ENCODE results near the gene FOXC1. TPM values are rescaled to one million over a fixed set of nuclear protein-coding genes. Genes with fewer than 3 reads are reported as not detected.

Gene FOXC1
- total and polyA plus RNA-seq, 8 donors, result 0.25 to 8.3 (median 2.8) TPM

DNA sequence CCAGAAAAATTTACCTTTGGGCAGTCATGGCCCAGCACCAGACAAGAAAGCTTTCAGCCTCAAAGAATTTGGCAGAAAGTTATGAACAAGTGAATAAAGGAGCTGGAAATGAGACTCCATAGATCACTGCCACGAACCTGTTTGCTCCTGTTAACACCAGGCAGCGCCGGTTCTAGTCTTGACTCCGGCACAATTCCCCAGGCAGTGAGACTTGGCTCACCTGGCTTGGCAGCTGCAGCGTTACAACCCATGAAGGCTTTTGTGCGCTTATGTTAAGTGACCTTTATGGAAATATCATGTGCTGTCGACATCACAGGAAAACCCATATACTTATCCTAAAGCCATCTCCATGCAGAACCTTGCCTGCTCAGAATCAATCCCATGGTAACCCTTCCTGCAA lies 22.2 kb upstream of the FOXC1 start:
- H3K27me3 ChIP-seq, result peaks cover 0 to 16% (median 2%) of the 10 kb centered on the region in 3 donors
- no peaks in the 10 kb centered on the region for H3K36me3 ChIP-seq
- no peak for TF ChIP-seq POLR2AphosphoS5 (IDR thresholded peaks at IDR 0.05)
- no peak for TF ChIP-seq EP300 (IDR thresholded peaks at IDR 0.05)
- TF ChIP-seq, protein P1, sequence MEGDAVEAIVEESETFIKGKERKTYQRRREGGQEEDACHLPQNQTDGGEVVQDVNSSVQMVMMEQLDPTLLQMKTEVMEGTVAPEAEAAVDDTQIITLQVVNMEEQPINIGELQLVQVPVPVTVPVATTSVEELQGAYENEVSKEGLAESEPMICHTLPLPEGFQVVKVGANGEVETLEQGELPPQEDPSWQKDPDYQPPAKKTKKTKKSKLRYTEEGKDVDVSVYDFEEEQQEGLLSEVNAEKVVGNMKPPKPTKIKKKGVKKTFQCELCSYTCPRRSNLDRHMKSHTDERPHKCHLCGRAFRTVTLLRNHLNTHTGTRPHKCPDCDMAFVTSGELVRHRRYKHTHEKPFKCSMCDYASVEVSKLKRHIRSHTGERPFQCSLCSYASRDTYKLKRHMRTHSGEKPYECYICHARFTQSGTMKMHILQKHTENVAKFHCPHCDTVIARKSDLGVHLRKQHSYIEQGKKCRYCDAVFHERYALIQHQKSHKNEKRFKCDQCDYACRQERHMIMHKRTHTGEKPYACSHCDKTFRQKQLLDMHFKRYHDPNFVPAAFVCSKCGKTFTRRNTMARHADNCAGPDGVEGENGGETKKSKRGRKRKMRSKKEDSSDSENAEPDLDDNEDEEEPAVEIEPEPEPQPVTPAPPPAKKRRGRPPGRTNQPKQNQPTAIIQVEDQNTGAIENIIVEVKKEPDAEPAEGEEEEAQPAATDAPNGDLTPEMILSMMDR (IDR thresholded peaks at IDR 0.05), result no peak
- TF ChIP-seq POLR2A (IDR thresholded peaks at IDR 0.05), result no peak
- intact Hi-C loops (cut with DNase I; ENCODE audit: low total_unique reads), result no loop called here
- H3K9me3 ChIP-seq, result no peaks in the 10 kb centered on the region
- WGBS, 5 donors, result 87 to 92% (median 89%) methylated on average over 7 of the region's 7 CpGs
- H3K4me3 ChIP-seq, result no peak overlapping the region
- H3K27ac ChIP-seq, result no peak overlapping the region
- H3K4me1 ChIP-seq, result no peaks in the 10 kb centered on the region
- DNase-seq, result no peak

DNA sequence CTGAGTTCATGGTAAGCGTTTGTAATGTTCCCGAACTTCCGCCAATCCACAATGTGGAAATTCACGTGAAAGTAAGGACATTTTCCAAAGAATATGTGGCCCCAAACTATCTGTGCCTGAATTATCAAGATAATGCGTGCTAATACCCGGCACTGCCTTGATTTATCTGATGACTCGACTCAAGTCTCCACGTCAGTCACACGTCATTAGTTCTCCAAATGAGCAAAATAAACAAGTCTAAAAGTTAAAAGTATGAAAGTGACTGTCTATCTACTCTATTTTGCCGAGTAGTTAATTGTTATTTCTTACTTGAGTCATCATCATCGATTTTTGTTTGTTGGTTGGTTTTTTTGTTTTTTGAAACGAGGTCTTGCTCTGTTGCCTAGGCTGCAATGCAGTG lies 21.7 kb upstream of the FOXC1 start:
- WGBS, 5 donors, result 87 to 93% (median 90%) methylated on average over 12 of the region's 12 CpGs
- H3K27ac ChIP-seq, result no peak overlapping the region
- H3K27me3 ChIP-seq, result peaks cover 0 to 16% (median 2%) of the 10 kb centered on the region in 3 donors
- no peaks in the 10 kb centered on the region for H3K4me1 ChIP-seq
- TF ChIP-seq, protein P1 (IDR thresholded peaks at IDR 0.05), result no peak
- TF ChIP-seq EP300 (IDR thresholded peaks at IDR 0.05), result no peak
- no peak for TF ChIP-seq POLR2AphosphoS5 (IDR thresholded peaks at IDR 0.05)
- TF ChIP-seq POLR2A (IDR thresholded peaks at IDR 0.05), result no peak
- no peak overlapping the region for H3K4me3 ChIP-seq
- intact Hi-C loops (cut with DNase I; ENCODE audit: low total_unique reads), result no loop called here
- H3K9me3 ChIP-seq, result no peaks in the 10 kb centered on the region
- H3K36me3 ChIP-seq, result no peaks in the 10 kb centered on the region
- no peak for DNase-seq

DNA sequence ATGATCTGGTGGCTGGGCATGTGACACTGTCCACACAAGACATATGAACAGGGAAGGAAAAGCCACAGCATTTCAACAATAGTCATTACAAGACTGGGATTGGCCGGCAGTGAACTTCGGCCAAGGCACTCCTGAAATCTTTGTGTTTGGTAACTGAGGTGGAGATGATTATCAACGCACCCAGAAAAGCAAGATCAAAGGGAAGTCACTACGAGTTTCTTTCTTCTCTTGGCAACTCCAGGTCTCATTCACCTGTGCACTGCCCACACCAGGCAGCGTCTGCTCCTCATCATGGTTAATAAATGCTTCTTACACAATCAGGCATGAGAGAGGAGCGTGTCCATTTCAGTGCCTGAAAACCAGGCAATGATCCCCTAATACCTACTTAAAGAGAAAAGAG lies 20.5 kb upstream of the FOXC1 start:
- intact Hi-C loops (cut with DNase I; ENCODE audit: low total_unique reads), result no loop called here
- Histone ChIP-seq H3K27ac (no peak overlapping the region), H3K27me3 (peaks cover 2 to 27% (median 3%) of the 10 kb centered on the region in 3 donors), H3K36me3 (no peaks in the 10 kb centered on the region), H3K4me3 (no peak overlapping the region), H3K9me3 (no peaks in the 10 kb centered on the region), H3K4me1 (no peaks in the 10 kb centered on the region)
- whole genome bisulfite sequencing, 5 donors, result 32 to 58% (median 44%) methylated on average over 6 of the region's 6 CpGs
- no peak for TF ChIP-seq POLR2AphosphoS5 (IDR thresholded peaks at IDR 0.05)
- TF ChIP-seq, protein P1 (IDR thresholded peaks at IDR 0.05), result no peak
- no peak for TF ChIP-seq POLR2A (IDR thresholded peaks at IDR 0.05)
- TF ChIP-seq EP300 (IDR thresholded peaks at IDR 0.05), result no peak
- DNase-seq, result no peak

DNA sequence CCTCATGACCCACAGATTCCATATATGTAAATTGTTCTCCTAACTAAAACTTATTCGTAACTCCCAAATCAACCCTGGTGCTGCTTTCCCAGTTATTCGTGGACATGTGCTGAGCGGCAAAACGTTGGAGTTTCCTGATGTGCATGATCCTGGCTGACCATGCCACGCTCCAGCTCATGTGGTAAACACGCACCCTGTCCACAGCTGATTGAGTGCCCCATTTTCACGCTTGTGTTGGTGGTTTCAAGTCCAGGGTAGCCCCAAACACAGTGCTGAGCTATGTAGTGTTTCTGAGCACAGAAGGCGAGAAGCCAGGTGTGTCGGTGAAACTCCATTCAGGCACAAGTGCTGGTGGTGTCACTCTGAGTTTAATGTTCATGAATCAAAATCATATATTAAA lies 19.1 kb upstream of the FOXC1 start:
- Histone ChIP-seq H3K36me3 (no peaks in the 10 kb centered on the region), H3K27ac (no peak overlapping the region), H3K4me3 (no peak overlapping the region), H3K4me1 (no peaks in the 10 kb centered on the region), H3K9me3 (no peaks in the 10 kb centered on the region), H3K27me3 (peaks cover 2 to 41% (median 16%) of the 10 kb centered on the region in 3 donors)
- no peak for DNase-seq
- WGBS, 5 donors, result 87 to 94% (median 91%) methylated on average over 9 of the region's 9 CpGs
- intact Hi-C loops (cut with DNase I; ENCODE audit: low total_unique reads), result loop anchor here (10.0 kb wide), 1 partner anchor 1164 kb away; the partner anchor contains the start of gene MYLK4
- TF ChIP-seq POLR2AphosphoS5 (IDR thresholded peaks at IDR 0.05) (no peak), POLR2A (IDR thresholded peaks at IDR 0.05) (no peak), EP300 (IDR thresholded peaks at IDR 0.05) (no peak)
- TF ChIP-seq, protein P1 (IDR thresholded peaks at IDR 0.05), result no peak

All from stomach (tissue), 9 donors.